ENCODE measurements around the gene ADRB2.

Gene ADRB2

GRCh38 chr5:148830211-148830610 is 3.8 kb downstream of the ADRB2 start:
- H3K27ac ChIP-seq, result no peak overlapping the region
- TF ChIP-seq ZFX (IDR thresholded peaks at IDR 0.05; ENCODE audit: borderline replicate concordance) (no peak), CTCF (IDR thresholded peaks at IDR 0.05) (no peak)

GRCh38 chr5:148831590-148832565 is 5.5 kb downstream of the ADRB2 start:
- TF ChIP-seq ZFX (IDR thresholded peaks at IDR 0.05; ENCODE audit: borderline replicate concordance), result no peak
- TF ChIP-seq CTCF (IDR thresholded peaks at IDR 0.05), result no peak
- 0 out of 2 replicates have a peak overlapping the region, but pooled peaks have one; percentile 23 for H3K27ac ChIP-seq

- no peak overlapping the region for H3K27ac ChIP-seq
- TF ChIP-seq ZFX (IDR thresholded peaks at IDR 0.05; ENCODE audit: borderline replicate concordance) (no peak), CTCF (IDR thresholded peaks at IDR 0.05) (no peak)
Observed at GRCh38 chr5:148833122-148833521, 6.7 kb downstream of the ADRB2 start.

- TF ChIP-seq ZFX (IDR thresholded peaks at IDR 0.05; ENCODE audit: borderline replicate concordance) (no peak), CTCF (IDR thresholded peaks at IDR 0.05) (no peak)
Observed at GRCh38 chr5:148833925-148834324, 7.5 kb downstream of the ADRB2 start.

GRCh38 chr5:148834689-148835088 is 8.3 kb downstream of the ADRB2 start:
- no peak overlapping the region for H3K27ac ChIP-seq
- TF ChIP-seq ZFX (IDR thresholded peaks at IDR 0.05; ENCODE audit: borderline replicate concordance) (no peak), CTCF (IDR thresholded peaks at IDR 0.05) (no peak)

More at GRCh38 chr5:148833925-148834324, 7.5 kb downstream of the ADRB2 start:
- no peak overlapping the region for H3K27ac ChIP-seq

- H3K27ac ChIP-seq, result no peak overlapping the region
- TF ChIP-seq CTCF (IDR thresholded peaks at IDR 0.05) (no peak), ZFX (IDR thresholded peaks at IDR 0.05; ENCODE audit: borderline replicate concordance) (no peak)
Observed at GRCh38 chr5:148836272-148837250, 10.2 kb downstream of the ADRB2 start.

Data from 22Rv1 (cell line).